HG03354 (cell line): Measurements from ENCODE around the gene LARGE2.

Experiments
- ATAC-seq: cut with Tn5 transposase; IDR thresholded peaks from one replicate; pipeline ENCODE4 v1.9.1; 2021; ENCODE audit warnings: mild to moderate bottlenecking; ENCODE audit not compliant: unreplicated experiment, poor library complexity, severe bottlenecking

The LARGE2 gene

GRCh38 chr11:45922425-45923082 is at the start of gene LARGE2:
LARGE2 (plus strand) TSS chr11:45922656; CDS start chr11:45922883, 227 bp downstream.
- ATAC-seq = no peak

- ATAC-seq = no peak
Measured at GRCh38 chr11:45876401-45876800, 46.1 kb upstream of the LARGE2 start.

- no peak for ATAC-seq
Measured at GRCh38 chr11:45877221-45877620, 45.2 kb upstream of the LARGE2 start.

- ATAC-seq = no peak
Measured at GRCh38 chr11:45877845-45878244, 44.6 kb upstream of the LARGE2 start.

GRCh38 chr11:45879803-45880686 is 42.4 kb upstream of the LARGE2 start:
- ATAC-seq = no peak

GRCh38 chr11:45880772-45881570 is 41.5 kb upstream of the LARGE2 start:
- ATAC-seq = no peak

GRCh38 chr11:45881708-45882368 is 40.6 kb upstream of the LARGE2 start:
- no peak for ATAC-seq

- ATAC-seq = no peak
Measured at GRCh38 chr11:45884596-45885185, 37.8 kb upstream of the LARGE2 start.

GRCh38 chr11:45885274-45885920 is 37.1 kb upstream of the LARGE2 start, which contains the start of gene MAPK8IP1:
MAPK8IP1 (plus strand) TSS chr11:45885651; CDS start chr11:45885821, 170 bp downstream.
- peak; percentile 72 for ATAC-seq

- no peak for ATAC-seq
Measured at GRCh38 chr11:45885921-45886721, 36.3 kb upstream of the LARGE2 start.

GRCh38 chr11:45886816-45887520 is 35.5 kb upstream of the LARGE2 start:
- ATAC-seq = no peak

GRCh38 chr11:45887587-45887986 is 34.9 kb upstream of the LARGE2 start:
- no peak for ATAC-seq

- ATAC-seq = no peak
Measured at GRCh38 chr11:45889555-45889954, 32.9 kb upstream of the LARGE2 start.

- no peak for ATAC-seq
Measured at GRCh38 chr11:45889966-45890365, 32.5 kb upstream of the LARGE2 start.

- ATAC-seq = no peak
Measured at GRCh38 chr11:45890886-45891550, 31.4 kb upstream of the LARGE2 start.

GRCh38 chr11:45892856-45893255 is 29.6 kb upstream of the LARGE2 start:
- ATAC-seq = no peak
